Measurements from ENCODE around the gene CLASRP. TPM values are rescaled to one million over a fixed set of nuclear protein-coding genes. Genes with fewer than 3 reads are reported as not detected.

CLASRP gene
- total RNA-seq, 1 donor from 2014 or later: 7.8 TPM

GRCh38 chr19:45019187-45019586 lies 19.7 kb upstream of the CLASRP start:
- Histone ChIP-seq H3K4me3 (ENCODE audit: low read length in 3 of 3) (no peak overlapping the region), H3K27me3 (ENCODE audit: control insufficient read depth in 3 of 3, insufficient read depth in 3 of 3, low read length in 3 of 3) (no peaks in the 10 kb centered on the region), H3K9ac (ENCODE audit: low read depth in 1 of 3, low read length in 3 of 3) (no peak overlapping the region), H3K9me3 (ENCODE audit: control insufficient read depth in 3 of 3, low read length in 3 of 3) (no peaks in the 10 kb centered on the region), H3K36me3 (ENCODE audit: control insufficient read depth in 3 of 3, insufficient read depth in 3 of 3, low read length in 3 of 3) (peaks cover 0 to 7% (median 3%) of the 10 kb centered on the region in 3 donors), H3K27ac (ENCODE audit: low read depth, low read length) (no peak overlapping the region), H3K4me1 (ENCODE audit: control insufficient read depth in 3 of 3, insufficient read depth in 3 of 3, low read length in 3 of 3) (no peaks in the 10 kb centered on the region)

GRCh38 chr19:45020071-45020470 lies 18.8 kb upstream of the CLASRP start:
- H3K27ac ChIP-seq (ENCODE audit: low read depth, low read length): no peak overlapping the region
- no peak overlapping the region for H3K4me3 ChIP-seq (ENCODE audit: low read length in 3 of 3)
- H3K9me3 ChIP-seq (ENCODE audit: control insufficient read depth in 3 of 3, low read length in 3 of 3): no peaks in the 10 kb centered on the region
- H3K27me3 ChIP-seq (ENCODE audit: control insufficient read depth in 3 of 3, insufficient read depth in 3 of 3, low read length in 3 of 3): no peaks in the 10 kb centered on the region
- no peaks in the 10 kb centered on the region for H3K4me1 ChIP-seq (ENCODE audit: control insufficient read depth in 3 of 3, insufficient read depth in 3 of 3, low read length in 3 of 3)
- H3K9ac ChIP-seq (ENCODE audit: low read depth in 1 of 3, low read length in 3 of 3): no peak overlapping the region
- peaks cover 0 to 5% (median 3%) of the 10 kb centered on the region in 3 donors for H3K36me3 ChIP-seq (ENCODE audit: control insufficient read depth in 3 of 3, insufficient read depth in 3 of 3, low read length in 3 of 3)

- no peak overlapping the region for H3K27ac ChIP-seq (ENCODE audit: low read depth, low read length)
- H3K36me3 ChIP-seq (ENCODE audit: control insufficient read depth in 3 of 3, insufficient read depth in 3 of 3, low read length in 3 of 3): peaks cover 3 to 7% (median 4%) of the 10 kb centered on the region in 3 donors
- no peaks in the 10 kb centered on the region for H3K4me1 ChIP-seq (ENCODE audit: control insufficient read depth in 3 of 3, insufficient read depth in 3 of 3, low read length in 3 of 3)
- no peak overlapping the region for H3K4me3 ChIP-seq (ENCODE audit: low read length in 3 of 3)
- H3K9ac ChIP-seq (ENCODE audit: low read depth in 1 of 3, low read length in 3 of 3): no peak overlapping the region
- no peaks in the 10 kb centered on the region for H3K9me3 ChIP-seq (ENCODE audit: control insufficient read depth in 3 of 3, low read length in 3 of 3)
- H3K27me3 ChIP-seq (ENCODE audit: control insufficient read depth in 3 of 3, insufficient read depth in 3 of 3, low read length in 3 of 3): no peaks in the 10 kb centered on the region
These were observed 16.9 kb upstream of the CLASRP start for GRCh38 chr19:45021971-45022370.

- H3K4me1 ChIP-seq (ENCODE audit: control insufficient read depth in 3 of 3, insufficient read depth in 3 of 3, low read length in 3 of 3): no peaks in the 10 kb centered on the region
- peaks cover 3 to 7% (median 4%) of the 10 kb centered on the region in 3 donors for H3K36me3 ChIP-seq (ENCODE audit: control insufficient read depth in 3 of 3, insufficient read depth in 3 of 3, low read length in 3 of 3)
- H3K9me3 ChIP-seq (ENCODE audit: control insufficient read depth in 3 of 3, low read length in 3 of 3): no peaks in the 10 kb centered on the region
- no peak overlapping the region for H3K4me3 ChIP-seq (ENCODE audit: low read length in 3 of 3)
- no peaks in the 10 kb centered on the region for H3K27me3 ChIP-seq (ENCODE audit: control insufficient read depth in 3 of 3, insufficient read depth in 3 of 3, low read length in 3 of 3)
- no peak overlapping the region for H3K27ac ChIP-seq (ENCODE audit: low read depth, low read length)
- H3K9ac ChIP-seq (ENCODE audit: low read depth in 1 of 3, low read length in 3 of 3): no peak overlapping the region
These were observed 15.8 kb upstream of the CLASRP start for GRCh38 chr19:45023048-45023447.

- Histone ChIP-seq H3K36me3 (ENCODE audit: control insufficient read depth in 3 of 3, insufficient read depth in 3 of 3, low read length in 3 of 3) (peaks cover 9 to 12% (median 10%) of the 10 kb centered on the region in 3 donors), H3K9me3 (ENCODE audit: control insufficient read depth in 3 of 3, low read length in 3 of 3) (no peaks in the 10 kb centered on the region), H3K9ac (ENCODE audit: low read depth in 1 of 3, low read length in 3 of 3) (no peak overlapping the region), H3K27ac (ENCODE audit: low read depth, low read length) (no peak overlapping the region), H3K4me1 (ENCODE audit: control insufficient read depth in 3 of 3, insufficient read depth in 3 of 3, low read length in 3 of 3) (no peaks in the 10 kb centered on the region), H3K4me3 (ENCODE audit: low read length in 3 of 3) (no peak overlapping the region), H3K27me3 (ENCODE audit: control insufficient read depth in 3 of 3, insufficient read depth in 3 of 3, low read length in 3 of 3) (no peaks in the 10 kb centered on the region)
These were observed 13.6 kb upstream of the CLASRP start for GRCh38 chr19:45025264-45025663.

- peaks cover 18 to 19% (median 18%) of the 10 kb centered on the region in 3 donors for H3K36me3 ChIP-seq (ENCODE audit: control insufficient read depth in 3 of 3, insufficient read depth in 3 of 3, low read length in 3 of 3)
- no peaks in the 10 kb centered on the region for H3K4me1 ChIP-seq (ENCODE audit: control insufficient read depth in 3 of 3, insufficient read depth in 3 of 3, low read length in 3 of 3)
- no peak overlapping the region for H3K9ac ChIP-seq (ENCODE audit: low read depth in 1 of 3, low read length in 3 of 3)
- no peaks in the 10 kb centered on the region for H3K9me3 ChIP-seq (ENCODE audit: control insufficient read depth in 3 of 3, low read length in 3 of 3)
- no peak overlapping the region for H3K4me3 ChIP-seq (ENCODE audit: low read length in 3 of 3)
- H3K27me3 ChIP-seq (ENCODE audit: control insufficient read depth in 3 of 3, insufficient read depth in 3 of 3, low read length in 3 of 3): no peaks in the 10 kb centered on the region
- H3K27ac ChIP-seq (ENCODE audit: low read depth, low read length): no peak overlapping the region
These were observed 11.5 kb upstream of the CLASRP start for GRCh38 chr19:45027371-45027770.

GRCh38 chr19:45030825-45031224 lies 8.0 kb upstream of the CLASRP start:
- Histone ChIP-seq H3K27me3 (ENCODE audit: control insufficient read depth in 3 of 3, insufficient read depth in 3 of 3, low read length in 3 of 3) (no peaks in the 10 kb centered on the region), H3K36me3 (ENCODE audit: control insufficient read depth in 3 of 3, insufficient read depth in 3 of 3, low read length in 3 of 3) (peaks cover 30 to 32% (median 31%) of the 10 kb centered on the region in 3 donors)

GRCh38 chr19:45032421-45032820 lies 6.4 kb upstream of the CLASRP start:
- no peak overlapping the region for H3K4me3 ChIP-seq (ENCODE audit: low read length in 3 of 3)
- peaks cover 28 to 31% (median 30%) of the 10 kb centered on the region in 3 donors for H3K36me3 ChIP-seq (ENCODE audit: control insufficient read depth in 3 of 3, insufficient read depth in 3 of 3, low read length in 3 of 3)
- no peaks in the 10 kb centered on the region for H3K27me3 ChIP-seq (ENCODE audit: control insufficient read depth in 3 of 3, insufficient read depth in 3 of 3, low read length in 3 of 3)
- no peaks in the 10 kb centered on the region for H3K4me1 ChIP-seq (ENCODE audit: control insufficient read depth in 3 of 3, insufficient read depth in 3 of 3, low read length in 3 of 3)
- H3K9ac ChIP-seq (ENCODE audit: low read depth in 1 of 3, low read length in 3 of 3): no peak overlapping the region
- no peak overlapping the region for H3K27ac ChIP-seq (ENCODE audit: low read depth, low read length)
- H3K9me3 ChIP-seq (ENCODE audit: control insufficient read depth in 3 of 3, low read length in 3 of 3): no peaks in the 10 kb centered on the region

More at GRCh38 chr19:45030825-45031224, 8.0 kb upstream of the CLASRP start:
- no peak overlapping the region for H3K27ac ChIP-seq (ENCODE audit: low read depth, low read length)
- H3K4me3 ChIP-seq (ENCODE audit: low read length in 3 of 3): no peak overlapping the region
- no peaks in the 10 kb centered on the region for H3K9me3 ChIP-seq (ENCODE audit: control insufficient read depth in 3 of 3, low read length in 3 of 3)
- no peaks in the 10 kb centered on the region for H3K4me1 ChIP-seq (ENCODE audit: control insufficient read depth in 3 of 3, insufficient read depth in 3 of 3, low read length in 3 of 3)
- no peak overlapping the region for H3K9ac ChIP-seq (ENCODE audit: low read depth in 1 of 3, low read length in 3 of 3)

GRCh38 chr19:45035755-45036154 lies 3.1 kb upstream of the CLASRP start:
- Histone ChIP-seq H3K36me3 (ENCODE audit: control insufficient read depth in 3 of 3, insufficient read depth in 3 of 3, low read length in 3 of 3) (peaks cover 22 to 31% (median 27%) of the 10 kb centered on the region in 3 donors), H3K27me3 (ENCODE audit: control insufficient read depth in 3 of 3, insufficient read depth in 3 of 3, low read length in 3 of 3) (no peaks in the 10 kb centered on the region), H3K9me3 (ENCODE audit: control insufficient read depth in 3 of 3, low read length in 3 of 3) (no peaks in the 10 kb centered on the region), H3K27ac (ENCODE audit: low read depth, low read length) (no peak overlapping the region), H3K9ac (ENCODE audit: low read depth in 1 of 3, low read length in 3 of 3) (no peak overlapping the region), H3K4me1 (ENCODE audit: control insufficient read depth in 3 of 3, insufficient read depth in 3 of 3, low read length in 3 of 3) (peaks cover 15% of the 10 kb centered on the region in 3 donors), H3K4me3 (ENCODE audit: low read length in 3 of 3) (no peak overlapping the region)

- H3K4me3 ChIP-seq (ENCODE audit: low read length in 3 of 3): no peak overlapping the region
- no peaks in the 10 kb centered on the region for H3K27me3 ChIP-seq (ENCODE audit: control insufficient read depth in 3 of 3, insufficient read depth in 3 of 3, low read length in 3 of 3)
- H3K27ac ChIP-seq (ENCODE audit: low read depth, low read length): no peak overlapping the region
- H3K9ac ChIP-seq (ENCODE audit: low read depth in 1 of 3, low read length in 3 of 3): no peak overlapping the region
- H3K36me3 ChIP-seq (ENCODE audit: control insufficient read depth in 3 of 3, insufficient read depth in 3 of 3, low read length in 3 of 3): peaks cover 30 to 39% (median 32%) of the 10 kb centered on the region in 3 donors
- peaks cover 23 to 27% (median 23%) of the 10 kb centered on the region in 3 donors for H3K4me1 ChIP-seq (ENCODE audit: control insufficient read depth in 3 of 3, insufficient read depth in 3 of 3, low read length in 3 of 3)
- H3K9me3 ChIP-seq (ENCODE audit: control insufficient read depth in 3 of 3, low read length in 3 of 3): no peaks in the 10 kb centered on the region
These were observed 1.3 kb upstream of the CLASRP start for GRCh38 chr19:45037393-45038169.

Data from skeletal muscle tissue (tissue), 4 donors.